HCT116 (cell line): Measurements from ENCODE around the gene RGS13. TPM values are rescaled to one million over a fixed set of nuclear protein-coding genes. Genes with fewer than 3 reads are reported as not detected.

Experiments
- ATAC-seq: fragments of 200-7000 bp; cut with Tn5 transposase; 2 replicates; pipeline ENCODE4 v1.9.1; 2020; ENCODE audit warnings: mild to moderate bottlenecking, moderate library complexity
- BruUV-seq: library from RNA; stranded (reverse); fragments of 400-500 nt; replicated peaks from 2 replicates; lab custom pipeline; 2021; lab: Mats Ljungman, UMichigan
- CTCF ChIA-PET: fragments of 300-600 bp; sonication (Branson Sonifier 250); formaldehyde crosslinking; loops from one replicate; lab custom pipeline; 2021; ENCODE audit warnings: antibody characterized with exemption; lab: Charles Lee
- POLR2A ChIA-PET: fragments of 300-600, 350-600 bp; sonication (Branson Sonifier 250); formaldehyde crosslinking; loops from one replicate; lab custom pipeline; 2021; ENCODE audit warnings: antibody characterized with exemption; lab: Charles Lee
- RAD21 ChIA-PET, 2 experiments: fragments of 300-600 bp; sonication (Branson Sonifier 250); formaldehyde crosslinking; loops; one replicate each; lab custom pipeline; 2023; ENCODE audit warnings: low total read pairs in 2 of 2; ENCODE audit not compliant: uncharacterized antibody in 2 of 2, unreplicated experiment in 2 of 2, low non-redundant PET in 1 of 2; lab: Charles Lee
- DNase-seq: peaks from one replicate; pipeline ENCODE4 v3.0.0-alpha.2; 2010; ENCODE audit warnings: low read depth, low spot score
- H2AFZ ChIP-seq: fragments of 200-600 bp; shearing (Covaris generic), sonication (generic); 2 replicates; pipeline ENCODE4 v1.6.1; 2017; ENCODE audit warnings: low read depth, mixed run types, mixed read lengths, antibody characterized with exemption, low read length; ENCODE audit not compliant: poor library complexity, severe bottlenecking
- H3K27ac ChIP-seq: 2 replicates; pipeline ENCODE4 v1.5.1; 2012; ENCODE audit warnings: low read depth, low read length
- H3K27me3 ChIP-seq: fragments of 200-600 bp; sonication (generic); 2 replicates; pipeline ENCODE4 v1.6.1; 2016; ENCODE audit warnings: mixed run types, low read length, mixed read lengths; ENCODE audit not compliant: insufficient read depth
- H3K36me3 ChIP-seq, 2 experiments: fragments of 200-500 bp in 1 of 2; fragments of 200-600 bp in 1 of 2; sonication (Bioruptor generic) in 1 of 2; sonication (generic) in 1 of 2; 2 replicates each; pipeline versions ENCODE4 v1.5.1 to v1.6.1; 2014 to 2016; ENCODE audit warnings: low read length in 2 of 2, inconsistent platforms in 1 of 2, mixed read lengths in 1 of 2, mixed run types in 1 of 2; ENCODE audit not compliant: insufficient read depth in 2 of 2, control insufficient read depth in 1 of 2
- H3K4me1 ChIP-seq, 2 experiments: fragments of 200-600 bp in 1 of 2; sonication (generic) in 1 of 2; 2 replicates each; pipeline versions ENCODE4 v1.5.1 to v1.6.1; 2012 to 2017; ENCODE audit warnings: low read length in 2 of 2, inconsistent platforms in 1 of 2, mild to moderate bottlenecking in 1 of 2, mixed read lengths in 1 of 2, mixed run types in 1 of 2, moderate library complexity in 1 of 2; ENCODE audit not compliant: insufficient read depth in 2 of 2, control insufficient read depth in 1 of 2
- H3K4me2 ChIP-seq: fragments of 200-600 bp; sonication (generic); 2 replicates; pipeline ENCODE4 v1.6.1; 2017; ENCODE audit warnings: mixed run types, low read length, mixed read lengths
- H3K4me3 ChIP-seq, 2 experiments: fragments of 200-600 bp in 1 of 2; sonication (generic) in 1 of 2; replicated peaks in 1 of 2; 2 replicates each; pipeline ENCODE4 v1.5.1; 2011 to 2016; ENCODE audit warnings: low read length in 2 of 2, control low read depth in 1 of 2, low read depth in 1 of 2, mild to moderate bottlenecking in 1 of 2, mixed read lengths in 1 of 2, mixed run types in 1 of 2
- H3K79me2 ChIP-seq: fragments of 200-600 bp; sonication (generic); 2 replicates; pipeline ENCODE4 v1.6.1; 2017; ENCODE audit warnings: mild to moderate bottlenecking, mixed run types, low read length, moderate library complexity, mixed read lengths; ENCODE audit not compliant: insufficient read depth
- H3K9ac ChIP-seq: fragments of 200-600 bp; sonication (generic); 2 replicates; pipeline ENCODE4 v1.6.1; 2016; ENCODE audit warnings: low read length, mixed read lengths
- H3K9me2 ChIP-seq: fragments of 200-600 bp; sonication (generic), shearing (Covaris generic); 2 replicates; pipeline ENCODE4 v1.6.1; 2017; ENCODE audit warnings: mixed run types, mild to moderate bottlenecking, moderate library complexity; ENCODE audit not compliant: insufficient read depth
- H3K9me3 ChIP-seq, 2 experiments: fragments of 200-500 bp in 1 of 2; fragments of 200-600 bp in 1 of 2; sonication (Bioruptor generic) in 1 of 2; sonication (generic) in 1 of 2; 2 replicates each; pipeline ENCODE4 v1.6.1; 2014 to 2017; ENCODE audit warnings: low read length in 2 of 2, mixed read lengths in 2 of 2, inconsistent platforms in 1 of 2, low read depth in 1 of 2, mild to moderate bottlenecking in 1 of 2, mixed run types in 1 of 2, moderate library complexity in 1 of 2; ENCODE audit not compliant: control insufficient read depth in 1 of 2, insufficient read depth in 1 of 2
- H4K20me1 ChIP-seq: fragments of 200-600 bp; sonication (generic), shearing (Covaris generic); 2 replicates; pipeline ENCODE4 v1.6.1; 2017; ENCODE audit warnings: mixed run types, mild to moderate bottlenecking, moderate library complexity; ENCODE audit not compliant: insufficient read depth
- CEBPB ChIP-seq: IDR thresholded peaks from 2 replicates; pipeline ENCODE4 v1.6.1; 2012; ENCODE audit warnings: low read depth
- EGR1 ChIP-seq: IDR thresholded peaks from 2 replicates; pipeline ENCODE4 v1.6.1; 2012; ENCODE audit warnings: low read depth
- EZH2 ChIP-seq: fragments of 200-600 bp; sonication (generic); IDR thresholded peaks from 2 replicates; pipeline ENCODE4 v1.6.1; 2017; ENCODE audit warnings: antibody characterized with exemption, mixed run types
- EZH2phosphoT487 ChIP-seq: fragments of 200-600 bp; IDR thresholded peaks from 2 replicates; pipeline ENCODE4 v1.6.1; 2018; ENCODE audit warnings: antibody characterized with exemption, borderline replicate concordance
- FOSL1 ChIP-seq: IDR thresholded peaks from 2 replicates; pipeline ENCODE4 v1.6.1; 2012; ENCODE audit warnings: low read depth
- JUND ChIP-seq: IDR thresholded peaks from 2 replicates; pipeline ENCODE4 v1.6.1; 2012
- POLR2A ChIP-seq: IDR thresholded peaks from 2 replicates; pipeline ENCODE4 v1.7.0; 2011; ENCODE audit warnings: borderline replicate concordance; ENCODE audit not compliant: insufficient read depth, insufficient read length; ENCODE audit errors: extremely low read depth
- POLR2AphosphoS5 ChIP-seq: IDR thresholded peaks from 2 replicates; pipeline ENCODE4 v1.6.1; 2011; ENCODE audit warnings: mild to moderate bottlenecking, low read depth, low read length, moderate library complexity
- RAD21 ChIP-seq: IDR thresholded peaks from 2 replicates; pipeline ENCODE4 v1.6.1; 2012; ENCODE audit warnings: low read depth, mild to moderate bottlenecking
- SP1 ChIP-seq: IDR thresholded peaks from 2 replicates; pipeline ENCODE4 v1.6.1; 2012; ENCODE audit warnings: low read depth
- SRF ChIP-seq: IDR thresholded peaks from 2 replicates; pipeline ENCODE4 v1.6.1; 2012; ENCODE audit warnings: low read depth
- TCF7L2 ChIP-seq: IDR thresholded peaks from 2 replicates; pipeline ENCODE4 v1.7.0; 2011; ENCODE audit warnings: borderline replicate concordance, inconsistent platforms; ENCODE audit not compliant: insufficient read depth, insufficient read length; ENCODE audit errors: extremely low read depth
- YY1 ChIP-seq: IDR thresholded peaks from 2 replicates; pipeline ENCODE4 v1.6.1; 2011; ENCODE audit warnings: low read length, low read depth, moderate library complexity, mild to moderate bottlenecking; ENCODE audit not compliant: insufficient replicate concordance; ENCODE audit errors: extremely low read depth
- intact Hi-C: fragments of 100-400 bp; cut with micrococcal nuclease; formaldehyde crosslinking; loops from 2 replicates; pipeline ENCODE4 v1.10.0; 2022
- total RNA-seq: library from RNA; stranded (reverse); gene quantifications from one replicate; pipeline ENCODE4 v1.2.1, GENCODE V29; 2021; ENCODE audit not compliant: unreplicated experiment
- TF ChIP-seq, protein P1 (sequence below): IDR thresholded peaks from 2 replicates; pipeline ENCODE4 v1.6.1; 2011; ENCODE audit warnings: mild to moderate bottlenecking, low read length, moderate library complexity; ENCODE audit not compliant: insufficient replicate concordance; ENCODE audit errors: extremely low read depth
- TF ChIP-seq, protein P2 (sequence below): IDR thresholded peaks from 2 replicates; pipeline ENCODE4 v1.6.1; 2012; ENCODE audit warnings: low read depth
- TF ChIP-seq, protein P3 (sequence below): IDR thresholded peaks from 2 replicates; pipeline ENCODE4 v1.6.1; 2012
- TF ChIP-seq, protein P4 (sequence below), 3 experiments: fragments of 200-600 bp in 1 of 3; sonication (generic) in 1 of 3; IDR thresholded peaks in 2 of 3; conservative IDR thresholded peaks in 1 of 3; 2 replicates each; pipeline ENCODE4 v1.5.1; 2012 to 2017; ENCODE audit warnings: low read depth in 2 of 3, low read length in 2 of 3, antibody characterized with exemption in 1 of 3, borderline replicate concordance in 1 of 3, control low read depth in 1 of 3, mild to moderate bottlenecking in 1 of 3, mixed read lengths in 1 of 3, mixed run types in 1 of 3, moderate library complexity in 1 of 3; ENCODE audit not compliant: insufficient read depth in 1 of 3
- TF ChIP-seq, protein P5 (sequence below): IDR thresholded peaks from 2 replicates; pipeline ENCODE4 v1.6.1; 2012

RGS13 gene
- total RNA-seq, 1 experiment from 2014 or later: not detected

DNA sequence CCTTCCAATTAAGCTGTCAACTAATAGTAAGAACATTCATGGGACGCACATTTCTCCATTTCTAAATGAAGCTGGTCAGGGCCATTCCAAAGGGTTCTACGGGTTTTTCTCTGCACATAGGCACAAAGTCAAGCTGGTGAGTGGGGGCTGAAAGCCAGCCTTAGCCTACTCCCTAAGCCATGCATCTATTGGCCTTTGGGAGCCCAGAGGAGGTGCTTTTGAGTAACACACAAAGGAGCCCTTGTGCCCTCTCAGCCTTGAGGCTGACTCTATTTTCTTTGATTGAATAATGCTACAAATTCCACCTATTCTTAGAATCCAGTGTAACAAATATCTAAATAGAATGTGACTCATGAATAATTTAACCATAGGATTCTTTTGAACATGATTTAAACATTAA, 73.6 kb downstream of the RGS13 start:
- intact Hi-C loops: no loop called here
- no TSS peak for BruUV-seq
- ChIA-PET RAD21 (no interaction called here), CTCF (no interaction called here), POLR2A (no interaction called here)
- peaks cover under 1 to 4% of the 10 kb centered on the region in 2 experiments for H3K4me1 ChIP-seq
- H4K20me1 ChIP-seq: no peaks in the 10 kb centered on the region
- TF ChIP-seq JUND (no peak), FOSL1 (no peak), EZH2phosphoT487 (no peak), CEBPB (no peak), RAD21 (no peak), POLR2A (no peak), SP1 (no peak), EZH2 (no peak), YY1 (no peak), TCF7L2 (no peak), EGR1 (no peak), POLR2AphosphoS5 (no peak), SRF (no peak)
- TF ChIP-seq, protein P1, sequence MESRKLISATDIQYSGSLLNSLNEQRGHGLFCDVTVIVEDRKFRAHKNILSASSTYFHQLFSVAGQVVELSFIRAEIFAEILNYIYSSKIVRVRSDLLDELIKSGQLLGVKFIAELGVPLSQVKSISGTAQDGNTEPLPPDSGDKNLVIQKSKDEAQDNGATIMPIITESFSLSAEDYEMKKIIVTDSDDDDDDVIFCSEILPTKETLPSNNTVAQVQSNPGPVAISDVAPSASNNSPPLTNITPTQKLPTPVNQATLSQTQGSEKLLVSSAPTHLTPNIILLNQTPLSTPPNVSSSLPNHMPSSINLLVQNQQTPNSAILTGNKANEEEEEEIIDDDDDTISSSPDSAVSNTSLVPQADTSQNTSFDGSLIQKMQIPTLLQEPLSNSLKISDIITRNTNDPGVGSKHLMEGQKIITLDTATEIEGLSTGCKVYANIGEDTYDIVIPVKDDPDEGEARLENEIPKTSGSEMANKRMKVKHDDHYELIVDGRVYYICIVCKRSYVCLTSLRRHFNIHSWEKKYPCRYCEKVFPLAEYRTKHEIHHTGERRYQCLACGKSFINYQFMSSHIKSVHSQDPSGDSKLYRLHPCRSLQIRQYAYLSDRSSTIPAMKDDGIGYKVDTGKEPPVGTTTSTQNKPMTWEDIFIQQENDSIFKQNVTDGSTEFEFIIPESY: no peak
- TF ChIP-seq, protein P2, sequence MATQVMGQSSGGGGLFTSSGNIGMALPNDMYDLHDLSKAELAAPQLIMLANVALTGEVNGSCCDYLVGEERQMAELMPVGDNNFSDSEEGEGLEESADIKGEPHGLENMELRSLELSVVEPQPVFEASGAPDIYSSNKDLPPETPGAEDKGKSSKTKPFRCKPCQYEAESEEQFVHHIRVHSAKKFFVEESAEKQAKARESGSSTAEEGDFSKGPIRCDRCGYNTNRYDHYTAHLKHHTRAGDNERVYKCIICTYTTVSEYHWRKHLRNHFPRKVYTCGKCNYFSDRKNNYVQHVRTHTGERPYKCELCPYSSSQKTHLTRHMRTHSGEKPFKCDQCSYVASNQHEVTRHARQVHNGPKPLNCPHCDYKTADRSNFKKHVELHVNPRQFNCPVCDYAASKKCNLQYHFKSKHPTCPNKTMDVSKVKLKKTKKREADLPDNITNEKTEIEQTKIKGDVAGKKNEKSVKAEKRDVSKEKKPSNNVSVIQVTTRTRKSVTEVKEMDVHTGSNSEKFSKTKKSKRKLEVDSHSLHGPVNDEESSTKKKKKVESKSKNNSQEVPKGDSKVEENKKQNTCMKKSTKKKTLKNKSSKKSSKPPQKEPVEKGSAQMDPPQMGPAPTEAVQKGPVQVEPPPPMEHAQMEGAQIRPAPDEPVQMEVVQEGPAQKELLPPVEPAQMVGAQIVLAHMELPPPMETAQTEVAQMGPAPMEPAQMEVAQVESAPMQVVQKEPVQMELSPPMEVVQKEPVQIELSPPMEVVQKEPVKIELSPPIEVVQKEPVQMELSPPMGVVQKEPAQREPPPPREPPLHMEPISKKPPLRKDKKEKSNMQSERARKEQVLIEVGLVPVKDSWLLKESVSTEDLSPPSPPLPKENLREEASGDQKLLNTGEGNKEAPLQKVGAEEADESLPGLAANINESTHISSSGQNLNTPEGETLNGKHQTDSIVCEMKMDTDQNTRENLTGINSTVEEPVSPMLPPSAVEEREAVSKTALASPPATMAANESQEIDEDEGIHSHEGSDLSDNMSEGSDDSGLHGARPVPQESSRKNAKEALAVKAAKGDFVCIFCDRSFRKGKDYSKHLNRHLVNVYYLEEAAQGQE: no peak
- TF ChIP-seq, protein P3, sequence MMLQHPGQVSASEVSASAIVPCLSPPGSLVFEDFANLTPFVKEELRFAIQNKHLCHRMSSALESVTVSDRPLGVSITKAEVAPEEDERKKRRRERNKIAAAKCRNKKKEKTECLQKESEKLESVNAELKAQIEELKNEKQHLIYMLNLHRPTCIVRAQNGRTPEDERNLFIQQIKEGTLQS: no peak
- TF ChIP-seq, protein P4, sequence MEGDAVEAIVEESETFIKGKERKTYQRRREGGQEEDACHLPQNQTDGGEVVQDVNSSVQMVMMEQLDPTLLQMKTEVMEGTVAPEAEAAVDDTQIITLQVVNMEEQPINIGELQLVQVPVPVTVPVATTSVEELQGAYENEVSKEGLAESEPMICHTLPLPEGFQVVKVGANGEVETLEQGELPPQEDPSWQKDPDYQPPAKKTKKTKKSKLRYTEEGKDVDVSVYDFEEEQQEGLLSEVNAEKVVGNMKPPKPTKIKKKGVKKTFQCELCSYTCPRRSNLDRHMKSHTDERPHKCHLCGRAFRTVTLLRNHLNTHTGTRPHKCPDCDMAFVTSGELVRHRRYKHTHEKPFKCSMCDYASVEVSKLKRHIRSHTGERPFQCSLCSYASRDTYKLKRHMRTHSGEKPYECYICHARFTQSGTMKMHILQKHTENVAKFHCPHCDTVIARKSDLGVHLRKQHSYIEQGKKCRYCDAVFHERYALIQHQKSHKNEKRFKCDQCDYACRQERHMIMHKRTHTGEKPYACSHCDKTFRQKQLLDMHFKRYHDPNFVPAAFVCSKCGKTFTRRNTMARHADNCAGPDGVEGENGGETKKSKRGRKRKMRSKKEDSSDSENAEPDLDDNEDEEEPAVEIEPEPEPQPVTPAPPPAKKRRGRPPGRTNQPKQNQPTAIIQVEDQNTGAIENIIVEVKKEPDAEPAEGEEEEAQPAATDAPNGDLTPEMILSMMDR (IDR thresholded peaks at IDR 0.05 in 2 of 3, conservative IDR thresholded peaks at IDR 0.05 in 1 of 3; ENCODE audit: borderline replicate concordance in 1 of 3, insufficient read depth in 1 of 3, low read depth in 2 of 3, low read length in 2 of 3): no peak
- TF ChIP-seq, protein P5, sequence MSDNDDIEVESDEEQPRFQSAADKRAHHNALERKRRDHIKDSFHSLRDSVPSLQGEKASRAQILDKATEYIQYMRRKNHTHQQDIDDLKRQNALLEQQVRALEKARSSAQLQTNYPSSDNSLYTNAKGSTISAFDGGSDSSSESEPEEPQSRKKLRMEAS: no peak
- H2AFZ ChIP-seq: no peak overlapping the region
- DNase-seq: no peak
- H3K27ac ChIP-seq: no peak overlapping the region
- no peaks in the 10 kb centered on the region for H3K36me3 ChIP-seq
- H3K4me2 ChIP-seq: no peak overlapping the region
- H3K4me3 ChIP-seq: no peak overlapping the region
- H3K79me2 ChIP-seq: no peaks in the 10 kb centered on the region
- H3K9me3 ChIP-seq: no peaks in the 10 kb centered on the region
- H3K27me3 ChIP-seq: no peaks in the 10 kb centered on the region
- H3K9me2 ChIP-seq: no peaks in the 10 kb centered on the region
- no peak overlapping the region for H3K9ac ChIP-seq
- peak; percentile 74; the same call in 1 of the 2 replicates for ATAC-seq
